Measurements from ENCODE around the gene SNX4. TPM values are rescaled to one million over a fixed set of nuclear protein-coding genes. Genes with fewer than 3 reads are reported as not detected.

The SNX4 gene
- total RNA-seq, 1 experiment from 2014 or later: 38.0 TPM

DNA sequence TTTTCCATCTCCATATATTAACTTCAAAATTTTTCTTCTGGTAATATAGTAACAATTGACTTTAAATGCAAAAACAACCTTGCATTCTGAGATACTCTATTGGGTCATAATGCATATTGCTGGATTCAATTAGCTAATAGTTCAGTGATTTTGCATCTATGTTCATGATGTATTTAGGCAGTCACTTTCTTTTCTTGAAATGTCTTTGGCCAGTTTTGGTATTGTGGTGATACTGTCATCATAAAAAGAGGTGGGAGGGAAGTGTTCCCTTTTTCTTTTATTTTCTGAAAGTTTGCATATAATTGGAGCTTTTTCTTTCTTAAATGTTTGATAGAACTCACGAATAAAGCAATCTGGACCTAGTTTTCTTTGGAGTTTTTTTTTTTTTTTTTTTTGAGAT is 77.5 kb downstream of the SNX4 start:
- Mint-ChIP-seq H3K9me3 (ENCODE audit: low read depth, unreplicated experiment) (no peaks in the 10 kb centered on the region), H3K4me3 (ENCODE audit: low read depth, unreplicated experiment) (no peak overlapping the region), H3K27me3 (ENCODE audit: unreplicated experiment) (no peaks in the 10 kb centered on the region), H3K4me1 (ENCODE audit: low read depth, unreplicated experiment) (no peaks in the 10 kb centered on the region), H3K27ac (ENCODE audit: unreplicated experiment) (no peak overlapping the region), H3K36me3 (ENCODE audit: insufficient read depth, unreplicated experiment) (no peaks in the 10 kb centered on the region)
- TF ChIP-seq, protein P1, sequence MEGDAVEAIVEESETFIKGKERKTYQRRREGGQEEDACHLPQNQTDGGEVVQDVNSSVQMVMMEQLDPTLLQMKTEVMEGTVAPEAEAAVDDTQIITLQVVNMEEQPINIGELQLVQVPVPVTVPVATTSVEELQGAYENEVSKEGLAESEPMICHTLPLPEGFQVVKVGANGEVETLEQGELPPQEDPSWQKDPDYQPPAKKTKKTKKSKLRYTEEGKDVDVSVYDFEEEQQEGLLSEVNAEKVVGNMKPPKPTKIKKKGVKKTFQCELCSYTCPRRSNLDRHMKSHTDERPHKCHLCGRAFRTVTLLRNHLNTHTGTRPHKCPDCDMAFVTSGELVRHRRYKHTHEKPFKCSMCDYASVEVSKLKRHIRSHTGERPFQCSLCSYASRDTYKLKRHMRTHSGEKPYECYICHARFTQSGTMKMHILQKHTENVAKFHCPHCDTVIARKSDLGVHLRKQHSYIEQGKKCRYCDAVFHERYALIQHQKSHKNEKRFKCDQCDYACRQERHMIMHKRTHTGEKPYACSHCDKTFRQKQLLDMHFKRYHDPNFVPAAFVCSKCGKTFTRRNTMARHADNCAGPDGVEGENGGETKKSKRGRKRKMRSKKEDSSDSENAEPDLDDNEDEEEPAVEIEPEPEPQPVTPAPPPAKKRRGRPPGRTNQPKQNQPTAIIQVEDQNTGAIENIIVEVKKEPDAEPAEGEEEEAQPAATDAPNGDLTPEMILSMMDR (IDR thresholded peaks at IDR 0.05; ENCODE audit: unreplicated experiment): no peak
- intact Hi-C loops (cut with micrococcal nuclease; ENCODE audit: unreplicated experiment): loop anchor here (10.0 kb wide), 1 partner anchor 142 kb away; no protein-coding TSS in a partner anchor
- DNase-seq: no peak
- BruUV-seq (replicated peaks): no TSS peak
- CTCF ChIA-PET: no interaction called here

DNA sequence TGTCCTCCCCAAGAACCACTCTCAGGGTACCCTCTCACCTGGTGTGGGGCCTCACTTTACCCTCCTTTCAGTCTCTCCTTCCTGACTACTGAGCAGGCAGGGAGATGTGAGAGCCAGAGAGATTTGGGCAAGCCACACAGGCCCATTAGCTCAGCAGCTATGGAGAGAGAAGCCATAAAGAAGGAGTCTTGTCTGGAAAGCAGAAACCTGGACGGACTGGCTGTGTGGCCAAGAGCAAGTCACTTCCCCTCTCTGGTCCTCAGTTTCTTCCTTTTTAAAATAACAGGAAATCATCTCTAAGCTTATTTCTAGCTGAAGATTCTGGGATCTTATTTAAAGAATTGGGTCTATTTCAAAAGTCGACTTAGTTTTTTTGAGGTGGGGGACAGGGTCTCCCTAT is 79.0 kb downstream of the SNX4 start:
- intact Hi-C loops (cut with micrococcal nuclease; ENCODE audit: unreplicated experiment): loop anchor here (10.0 kb wide), 1 partner anchor 144 kb away; no protein-coding TSS in a partner anchor
- CTCF ChIA-PET: interaction anchor here (0.6 to 1.7 kb wide), 4 partner anchors 69 to 446 kb away, joined by 3 to 5 read pairs (median 4); no protein-coding TSS in a partner anchor

DNA sequence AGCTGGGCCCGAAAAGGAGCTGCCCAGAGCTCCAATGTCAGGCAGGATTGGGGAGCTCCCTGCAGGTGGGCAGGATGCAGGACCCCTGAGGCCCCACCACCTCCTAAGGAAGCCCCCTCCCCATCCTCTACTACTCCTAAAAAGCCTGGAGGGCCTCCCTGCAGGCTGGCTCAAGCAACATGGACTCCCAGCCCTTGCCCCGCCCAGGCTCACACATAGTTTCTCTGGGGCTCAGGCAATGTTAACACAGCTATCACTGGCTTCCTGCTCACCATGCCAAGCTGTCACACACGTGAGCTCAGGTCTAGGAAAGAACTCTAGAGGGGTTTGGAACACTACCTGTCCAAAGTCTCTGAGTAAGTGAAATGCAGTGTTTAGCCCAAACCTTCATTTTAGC is 79.4 kb downstream of the SNX4 start:
- CTCF ChIA-PET: interaction anchor here (0.6 to 1.7 kb wide), 4 partner anchors 69 to 445 kb away, joined by 3 to 5 read pairs (median 4); no protein-coding TSS in a partner anchor
- TF ChIP-seq, protein P1 (IDR thresholded peaks at IDR 0.05; ENCODE audit: unreplicated experiment): no peak
- Mint-ChIP-seq H3K36me3 (ENCODE audit: insufficient read depth, unreplicated experiment) (no peaks in the 10 kb centered on the region), H3K4me3 (ENCODE audit: low read depth, unreplicated experiment) (no peak overlapping the region), H3K27me3 (ENCODE audit: unreplicated experiment) (no peaks in the 10 kb centered on the region), H3K27ac (ENCODE audit: unreplicated experiment) (no peak overlapping the region), H3K4me1 (ENCODE audit: low read depth, unreplicated experiment) (no peaks in the 10 kb centered on the region), H3K9me3 (ENCODE audit: low read depth, unreplicated experiment) (no peaks in the 10 kb centered on the region)
- intact Hi-C loops (cut with micrococcal nuclease; ENCODE audit: unreplicated experiment): loop anchor here (10.0 kb wide), 1 partner anchor 144 kb away; no protein-coding TSS in a partner anchor
- DNase-seq: peak; percentile 61
- BruUV-seq (replicated peaks): no TSS peak

More for the DNA sequence above, 79.0 kb downstream of the SNX4 start:
- no peak overlapping the region for H3K27ac Mint-ChIP-seq (ENCODE audit: unreplicated experiment)
- no TSS peak for BruUV-seq (replicated peaks)
- H3K9me3 Mint-ChIP-seq (ENCODE audit: low read depth, unreplicated experiment): no peaks in the 10 kb centered on the region
- no peaks in the 10 kb centered on the region for H3K4me1 Mint-ChIP-seq (ENCODE audit: low read depth, unreplicated experiment)
- no peak overlapping the region for H3K4me3 Mint-ChIP-seq (ENCODE audit: low read depth, unreplicated experiment)
- H3K27me3 Mint-ChIP-seq (ENCODE audit: unreplicated experiment): no peaks in the 10 kb centered on the region
- H3K36me3 Mint-ChIP-seq (ENCODE audit: insufficient read depth, unreplicated experiment): no peaks in the 10 kb centered on the region
- no peak for DNase-seq
- TF ChIP-seq, protein P1 (IDR thresholded peaks at IDR 0.05; ENCODE audit: unreplicated experiment): no peak

DNA sequence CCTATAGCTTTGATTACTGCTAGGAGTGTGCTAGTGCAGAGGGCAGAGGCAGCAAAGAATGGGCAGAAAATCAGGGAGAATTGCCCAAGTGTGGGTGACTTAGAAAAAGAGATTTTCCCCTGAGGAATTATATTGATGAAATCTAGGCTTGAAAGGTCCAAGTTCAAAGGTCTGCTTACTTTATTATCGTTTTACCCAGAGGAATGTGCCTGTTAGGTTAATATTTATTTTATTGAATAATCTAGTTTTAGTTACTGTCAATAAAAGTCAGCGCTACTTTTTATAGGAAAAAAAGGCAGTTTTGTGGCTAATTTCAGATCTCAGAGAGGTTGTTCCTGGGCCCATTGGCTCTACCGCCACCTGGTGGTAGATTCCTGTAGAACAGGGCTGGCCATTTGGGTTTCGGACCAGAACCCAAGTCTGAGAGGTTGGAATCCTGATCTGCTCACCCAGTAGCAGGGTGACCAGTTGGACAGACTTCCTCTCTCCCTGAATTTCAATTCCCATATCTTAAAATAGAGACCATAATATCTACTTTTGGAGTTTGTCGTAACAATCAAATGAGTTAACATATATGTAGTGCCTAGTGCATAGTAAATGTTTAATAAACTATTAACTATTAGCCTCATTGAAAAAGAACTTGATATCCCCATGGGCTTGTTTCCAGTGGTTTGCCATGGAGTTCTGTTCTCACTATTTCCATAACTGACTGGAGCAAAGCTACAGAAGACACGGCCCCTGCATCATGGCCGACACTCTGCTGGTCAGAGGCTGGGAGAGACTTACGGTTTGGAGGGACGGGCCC is 82.2 kb downstream of the SNX4 start:
- intact Hi-C loops (cut with micrococcal nuclease; ENCODE audit: unreplicated experiment): loop anchor here (1.0 to 10.0 kb wide), 3 partner anchors 283 to 510 kb away; no protein-coding TSS in a partner anchor
- no TSS peak for BruUV-seq (replicated peaks)
- H3K36me3 Mint-ChIP-seq (ENCODE audit: insufficient read depth, unreplicated experiment): no peaks in the 10 kb centered on the region
- H3K9me3 Mint-ChIP-seq (ENCODE audit: low read depth, unreplicated experiment): no peaks in the 10 kb centered on the region
- no peaks in the 10 kb centered on the region for H3K27me3 Mint-ChIP-seq (ENCODE audit: unreplicated experiment)
- TF ChIP-seq, protein P1 (IDR thresholded peaks at IDR 0.05; ENCODE audit: unreplicated experiment): peak; percentile 97
- no peak overlapping the region for H3K27ac Mint-ChIP-seq (ENCODE audit: unreplicated experiment)
- DNase-seq: peak; percentile 73
- H3K4me3 Mint-ChIP-seq (ENCODE audit: low read depth, unreplicated experiment): no peak overlapping the region
- CTCF ChIA-PET: interaction anchor here (0.5 to 1.4 kb wide), 5 partner anchors 12 to 442 kb away, joined by 3 to 13 read pairs (median 4); partner anchors contain the start of gene ZNF148
- H3K4me1 Mint-ChIP-seq (ENCODE audit: low read depth, unreplicated experiment): no peaks in the 10 kb centered on the region

Measured in Calu3 (cell line).